Measurements from ENCODE around the gene SLC47A2. TPM values are rescaled to one million over a fixed set of nuclear protein-coding genes. Genes with fewer than 3 reads are reported as not detected.

The SLC47A2 gene
- total RNA-seq, 3 donors from 2014 or later, result 0.28 to 0.65 (median 0.38) TPM

GRCh38 chr17:19706791-19707727 is 9.3 kb downstream of the SLC47A2 start:
- intact Hi-C loops (cut with DNase I, micrococcal nuclease), result no loop called here
- TF ChIP-seq CTCF (IDR thresholded peaks at IDR 0.05), result no peak
- no peaks in the 10 kb centered on the region for H3K4me1 ChIP-seq (ENCODE audit: low read depth)

GRCh38 chr17:19705771-19706770 is 10.3 kb downstream of the SLC47A2 start:
- no peak for ATAC-seq
- no peaks in the 10 kb centered on the region for H3K36me3 ChIP-seq (ENCODE audit: low read depth)
- intact Hi-C loops (cut with DNase I, micrococcal nuclease), result no loop called here
- no peaks in the 10 kb centered on the region for H3K9me3 ChIP-seq
- no peak overlapping the region for H3K4me3 ChIP-seq
- no peak for DNase-seq
- TF ChIP-seq CTCF (IDR thresholded peaks at IDR 0.05), result no peak
- no peaks in the 10 kb centered on the region for H3K4me1 ChIP-seq (ENCODE audit: low read depth)

More at GRCh38 chr17:19706791-19707727, 9.3 kb downstream of the SLC47A2 start:
- no peaks in the 10 kb centered on the region for H3K36me3 ChIP-seq (ENCODE audit: low read depth)
- peak; percentile 10 for ATAC-seq
- no peaks in the 10 kb centered on the region for H3K9me3 ChIP-seq
- no peak overlapping the region for H3K4me3 ChIP-seq
- DNase-seq, result no peak

GRCh38 chr17:19705201-19705600 is 11.2 kb downstream of the SLC47A2 start:
- TF ChIP-seq CTCF (IDR thresholded peaks at IDR 0.05), result no peak
- no peak for DNase-seq
- no peaks in the 10 kb centered on the region for H3K4me1 ChIP-seq (ENCODE audit: low read depth)
- H3K36me3 ChIP-seq (ENCODE audit: low read depth), result no peaks in the 10 kb centered on the region
- H3K4me3 ChIP-seq, result no peak overlapping the region
- H3K9me3 ChIP-seq, result no peaks in the 10 kb centered on the region
- no peak for ATAC-seq
- intact Hi-C loops (cut with DNase I, micrococcal nuclease), result no loop called here

- H3K4me1 ChIP-seq (ENCODE audit: low read depth), result no peaks in the 10 kb centered on the region
- no peak overlapping the region for H3K4me3 ChIP-seq
- no peak for ATAC-seq
- no peak for DNase-seq
- intact Hi-C loops (cut with DNase I, micrococcal nuclease), result no loop called here
- H3K36me3 ChIP-seq (ENCODE audit: low read depth), result no peaks in the 10 kb centered on the region
- no peaks in the 10 kb centered on the region for H3K9me3 ChIP-seq
- TF ChIP-seq CTCF (IDR thresholded peaks at IDR 0.05), result no peak
Measured at GRCh38 chr17:19703828-19704613, 12.4 kb downstream of the SLC47A2 start.

Data from mucosa of descending colon (tissue), 3 donors.